ENCODE results near the gene CTBS.
A peak's percentile ranks its signal among the peaks of the same experiment; 100 is the strongest.
"Not testable (repeated sequence)": the region's sequence is repeated elsewhere in the genome, so short reads cannot be mapped to it uniquely, and the experiment has no call there.

Gene CTBS, protein sequence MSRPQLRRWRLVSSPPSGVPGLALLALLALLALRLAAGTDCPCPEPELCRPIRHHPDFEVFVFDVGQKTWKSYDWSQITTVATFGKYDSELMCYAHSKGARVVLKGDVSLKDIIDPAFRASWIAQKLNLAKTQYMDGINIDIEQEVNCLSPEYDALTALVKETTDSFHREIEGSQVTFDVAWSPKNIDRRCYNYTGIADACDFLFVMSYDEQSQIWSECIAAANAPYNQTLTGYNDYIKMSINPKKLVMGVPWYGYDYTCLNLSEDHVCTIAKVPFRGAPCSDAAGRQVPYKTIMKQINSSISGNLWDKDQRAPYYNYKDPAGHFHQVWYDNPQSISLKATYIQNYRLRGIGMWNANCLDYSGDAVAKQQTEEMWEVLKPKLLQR

DNA sequence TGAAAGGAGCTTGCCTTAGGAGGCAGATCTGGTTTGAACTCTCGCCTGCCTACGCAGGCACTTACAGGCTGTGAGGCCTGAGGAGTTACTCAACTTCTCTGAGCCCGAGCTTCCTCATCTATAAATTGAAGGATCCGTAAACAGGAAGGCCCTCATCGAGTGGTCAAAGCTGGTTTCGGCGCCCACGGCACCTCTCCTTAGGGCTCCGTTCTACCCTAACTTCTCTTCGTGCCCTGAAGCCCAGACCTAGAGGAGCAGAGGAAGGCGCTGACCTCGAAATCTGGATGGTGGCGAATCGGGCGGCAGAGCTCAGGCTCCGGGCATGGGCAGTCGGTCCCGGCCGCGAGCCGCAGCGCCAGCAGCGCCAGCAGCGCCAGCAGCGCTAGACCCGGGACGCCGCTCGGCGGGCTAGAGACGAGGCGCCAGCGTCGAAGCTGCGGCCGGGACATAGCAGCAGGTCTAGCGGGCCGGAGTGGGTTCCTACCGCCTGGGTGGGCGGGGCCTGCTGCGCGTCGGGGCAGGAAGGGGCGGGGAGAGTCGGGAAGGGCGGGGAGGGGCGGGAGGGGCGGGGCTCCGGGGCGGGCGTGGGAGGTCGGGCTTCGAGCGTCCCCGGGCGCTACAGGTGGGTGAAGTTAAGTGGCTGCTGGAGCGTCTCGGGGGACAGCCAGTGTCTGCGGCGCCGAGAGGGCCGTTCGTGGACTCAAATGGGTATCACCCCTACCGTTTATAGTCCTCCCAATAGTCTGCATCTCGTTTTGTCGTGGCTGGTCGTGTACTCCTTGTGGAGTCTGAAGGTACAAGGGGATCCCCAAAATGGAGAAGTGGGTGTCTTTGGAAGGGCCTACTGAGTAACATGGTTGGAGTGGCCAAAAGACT, at the start of gene CTBS:
TSS of gene CTBS (minus strand) at position 474 of the 876 bp plus-strand sequence. CDS start at position 449, 25 bp downstream.
- peak; percentile 74 for DNase-seq

DNA sequence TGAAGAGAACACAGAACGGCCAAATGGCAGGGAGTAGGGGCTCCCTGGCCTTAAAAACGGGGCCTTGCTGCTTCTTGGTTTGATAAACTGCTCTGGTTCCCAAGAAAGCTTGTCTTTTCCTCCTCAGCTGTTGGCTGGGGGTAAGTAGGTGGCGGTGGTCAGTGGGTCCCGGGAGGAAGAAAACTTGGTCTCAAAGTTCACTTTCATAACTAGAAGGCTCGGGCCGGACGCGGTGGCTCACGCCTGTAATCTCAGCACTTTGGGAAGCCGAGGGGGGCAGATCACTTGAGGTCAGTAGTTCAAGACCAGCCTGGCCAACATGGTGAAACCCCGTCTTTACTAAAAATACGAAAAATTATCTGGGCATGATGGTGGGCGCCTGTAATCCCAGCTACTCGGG, 47.3 kb upstream of the CTBS start:
- no peak for DNase-seq

DNA sequence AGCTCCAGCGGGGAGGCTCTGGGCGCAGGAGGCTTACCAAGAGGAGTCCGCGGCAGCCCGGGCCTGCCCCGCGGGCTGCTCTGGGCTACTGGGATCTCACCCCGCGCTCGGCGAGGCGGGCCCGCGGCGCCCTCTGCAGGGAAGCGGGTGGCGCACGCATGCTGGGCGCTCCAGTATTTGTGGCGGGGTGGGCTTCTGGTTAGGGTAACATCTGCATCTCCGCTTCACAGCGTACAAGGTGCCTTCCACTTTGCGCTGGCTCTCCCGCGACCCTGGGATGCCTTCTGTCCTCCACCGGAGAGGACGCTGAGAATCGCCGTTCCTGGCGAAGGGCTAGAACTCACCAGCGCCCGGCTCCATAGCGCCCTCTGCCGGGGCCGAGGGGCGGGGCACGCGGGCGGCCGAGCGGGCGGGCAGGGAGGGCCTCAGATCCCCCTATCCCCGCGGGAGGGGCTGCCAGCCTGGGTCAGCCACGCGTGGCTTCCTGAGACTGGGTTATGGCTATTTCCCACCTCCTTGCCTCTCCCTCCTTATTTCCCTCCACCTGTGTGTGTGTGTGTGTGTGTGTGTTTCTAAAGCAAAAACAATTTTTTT, 46.6 kb upstream of the CTBS start:
- peak; percentile 84 for DNase-seq

DNA sequence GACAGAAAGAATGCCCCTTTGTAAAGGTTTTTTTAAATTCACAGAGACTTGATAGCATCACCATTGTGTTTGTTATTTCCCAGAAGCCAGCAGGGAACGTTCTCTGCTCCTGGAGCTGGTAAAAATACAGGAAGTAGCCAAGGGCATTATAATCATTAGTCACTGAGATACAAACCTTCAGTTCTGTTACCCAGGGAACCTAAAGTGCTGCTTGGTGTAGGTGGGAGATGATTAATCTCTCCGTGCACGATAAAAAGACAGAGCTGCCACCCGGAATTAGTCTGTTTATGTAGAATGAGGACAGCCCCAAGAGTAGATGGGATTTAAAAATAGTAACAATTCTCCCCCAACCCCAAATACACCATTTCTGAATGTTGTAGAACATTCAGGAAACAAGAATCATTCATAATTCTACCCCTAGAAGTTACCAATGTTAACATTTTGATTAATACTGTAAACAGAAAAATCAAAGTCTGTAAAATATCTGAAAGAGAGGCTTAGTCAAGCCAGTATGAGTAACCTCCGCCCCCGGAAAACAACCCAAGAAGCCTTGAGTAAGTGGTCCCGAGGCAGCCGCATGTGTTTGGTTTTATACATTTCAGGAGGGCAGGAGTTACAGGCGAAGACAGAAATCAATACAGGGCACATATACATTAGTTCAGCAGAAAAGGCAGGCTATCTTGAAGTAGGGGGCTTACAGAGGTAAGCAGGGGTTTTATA, 45.3 kb upstream of the CTBS start:
- no peak for DNase-seq

DNA sequence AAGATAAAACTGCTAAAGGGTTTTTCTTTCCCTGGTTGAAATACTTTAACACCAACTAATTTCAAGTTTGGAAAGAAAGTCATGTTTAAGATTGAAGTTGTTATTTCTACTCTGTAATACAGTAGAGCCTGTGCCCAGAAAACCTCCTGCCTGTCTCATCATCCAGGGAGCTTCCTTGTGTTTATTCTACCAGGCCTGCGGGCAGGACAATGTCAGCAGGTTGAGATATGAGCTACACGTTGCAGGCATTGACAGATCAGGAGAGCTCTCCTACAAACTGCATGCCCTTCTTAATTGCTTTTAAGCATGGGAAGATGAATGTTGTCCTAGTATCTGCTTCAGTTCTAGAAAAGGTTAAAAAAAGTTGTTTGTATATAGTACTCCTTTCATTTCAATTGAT, 43.1 kb upstream of the CTBS start:
- no peak for DNase-seq

DNA sequence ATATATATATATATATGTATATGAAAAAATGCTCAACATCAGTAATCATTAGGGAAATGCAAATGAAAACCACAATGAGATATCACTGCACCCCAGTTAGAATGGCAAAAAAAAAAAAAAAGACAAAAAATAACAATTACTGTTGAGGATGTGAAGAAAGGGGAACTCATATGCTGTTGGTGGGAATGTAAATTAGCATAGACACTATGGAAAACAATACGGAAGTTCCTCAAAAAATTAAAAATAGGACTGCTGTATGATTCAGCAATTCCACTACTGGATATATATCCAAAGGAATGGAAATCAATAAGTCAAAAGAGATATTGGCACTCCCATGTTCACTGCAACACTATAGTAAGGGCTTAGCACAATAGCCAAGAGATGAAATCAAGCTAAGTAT, 41.5 kb upstream of the CTBS start:
- DNase-seq: no peak

DNA sequence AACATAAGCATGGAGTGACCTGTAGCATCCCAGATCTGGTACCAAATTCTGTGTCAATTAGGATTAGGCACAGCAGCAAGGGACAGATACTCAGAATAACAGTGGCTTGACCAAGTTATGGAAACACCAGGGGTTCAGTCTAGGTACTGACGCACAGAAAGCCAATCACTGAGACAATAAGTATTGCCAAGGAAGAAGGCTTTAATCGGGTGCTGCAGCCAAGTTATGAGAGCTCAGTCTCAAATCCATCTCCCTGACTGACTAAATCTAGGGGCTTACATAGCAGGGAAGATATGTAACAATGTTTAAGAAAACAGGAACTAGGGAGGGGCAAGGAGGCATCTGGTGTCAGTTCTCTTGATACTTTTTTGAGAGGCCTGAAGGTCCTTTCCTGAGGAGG, 39.6 kb upstream of the CTBS start:
- DNase-seq: no peak

DNA sequence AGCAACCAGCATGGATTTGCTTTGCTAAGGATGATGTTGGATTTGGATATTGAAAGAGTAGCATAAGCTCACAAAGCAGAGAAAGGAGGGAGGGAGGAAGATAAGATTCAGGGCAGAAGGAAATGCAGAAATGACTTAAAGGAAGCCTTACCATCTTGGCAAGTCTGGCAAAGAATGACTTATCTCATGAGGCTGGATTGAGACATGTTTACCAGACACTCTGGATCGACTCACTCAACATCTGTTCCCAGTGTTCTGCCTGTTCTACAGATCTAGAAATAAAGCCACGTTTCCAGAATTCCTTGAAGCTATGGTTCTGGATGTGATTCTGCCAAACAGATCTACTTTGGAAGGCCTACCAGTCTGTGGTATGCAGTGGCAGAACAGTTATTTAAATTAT, 38.8 kb upstream of the CTBS start:
- DNase-seq: no peak

DNA sequence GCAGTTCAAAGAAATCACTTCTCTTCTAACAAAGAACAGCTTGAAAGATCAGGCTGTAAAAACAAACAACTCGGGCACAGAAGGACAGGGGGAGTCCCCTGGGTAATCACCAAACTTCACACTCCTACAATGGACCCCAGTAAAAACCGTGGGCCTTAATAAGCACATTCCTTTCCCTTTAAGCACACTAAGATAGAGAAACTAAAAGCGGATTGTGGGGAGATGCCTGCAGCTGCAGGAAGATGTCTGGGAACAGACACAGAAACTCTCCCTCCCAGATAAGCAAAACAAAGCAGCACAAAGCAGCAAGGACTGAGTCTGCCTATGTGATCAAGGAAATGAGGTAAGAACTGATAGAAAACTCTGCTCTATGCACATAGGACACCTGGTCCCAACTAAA, 37.6 kb upstream of the CTBS start:
- DNase-seq: no peak

DNA sequence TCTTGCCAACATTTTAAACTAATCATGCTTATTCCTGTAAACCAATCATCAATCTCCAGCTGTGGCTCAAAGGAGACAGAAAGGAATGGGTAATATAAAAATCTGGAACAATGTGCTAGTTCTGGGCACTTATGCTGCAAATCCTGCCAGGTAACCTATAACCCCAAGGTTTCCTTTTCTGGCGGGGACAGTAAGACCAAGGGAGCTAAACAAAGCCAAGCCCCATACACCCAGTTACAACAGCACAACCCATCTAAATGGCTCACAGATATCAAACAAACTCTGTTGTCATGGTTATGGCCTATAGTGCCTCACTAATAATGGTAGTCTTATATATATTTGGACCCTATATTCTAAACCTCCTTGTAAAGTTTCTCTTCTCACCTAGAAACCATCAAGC, 36.9 kb upstream of the CTBS start:
- no peak for DNase-seq

DNA sequence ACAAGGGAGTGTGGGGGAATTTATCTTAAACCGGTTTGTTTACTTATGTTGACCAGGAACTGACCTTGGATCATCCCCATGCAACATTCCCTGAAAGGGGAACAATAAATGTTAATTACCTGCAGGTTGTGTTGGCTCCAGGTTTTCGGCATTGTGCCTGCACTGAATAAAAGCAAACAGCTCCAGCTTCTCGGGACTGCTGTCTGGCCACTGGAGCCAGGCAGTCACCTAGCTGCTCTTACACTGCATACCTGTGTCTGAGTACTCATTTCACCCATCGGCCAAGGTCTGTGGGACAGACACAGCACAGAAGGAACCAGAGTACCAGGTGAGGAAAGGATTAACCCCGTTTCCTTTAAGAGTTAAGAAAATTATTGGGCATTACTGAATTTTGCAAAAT, 32.7 kb upstream of the CTBS start:
- DNase-seq: no peak

DNA sequence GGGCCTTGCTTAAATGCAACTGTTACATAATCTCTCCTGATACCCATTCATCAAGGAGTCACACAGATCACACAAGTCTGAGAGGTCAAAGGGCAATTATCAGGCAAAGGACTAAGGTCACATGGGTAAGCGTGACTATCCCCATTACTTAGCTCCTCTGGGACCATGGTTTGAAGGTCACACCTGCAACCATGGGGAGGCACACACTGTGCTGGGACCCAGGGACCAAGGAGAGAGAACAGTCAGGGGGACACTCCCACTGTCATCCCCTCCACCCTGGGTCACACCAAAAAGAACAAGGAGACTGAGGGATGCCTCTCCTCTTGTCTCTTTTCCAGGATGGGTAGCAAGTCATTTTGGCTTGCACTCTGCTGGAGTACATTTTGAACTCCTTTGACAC, 30.9 kb upstream of the CTBS start:
- DNase-seq: no peak

DNA sequence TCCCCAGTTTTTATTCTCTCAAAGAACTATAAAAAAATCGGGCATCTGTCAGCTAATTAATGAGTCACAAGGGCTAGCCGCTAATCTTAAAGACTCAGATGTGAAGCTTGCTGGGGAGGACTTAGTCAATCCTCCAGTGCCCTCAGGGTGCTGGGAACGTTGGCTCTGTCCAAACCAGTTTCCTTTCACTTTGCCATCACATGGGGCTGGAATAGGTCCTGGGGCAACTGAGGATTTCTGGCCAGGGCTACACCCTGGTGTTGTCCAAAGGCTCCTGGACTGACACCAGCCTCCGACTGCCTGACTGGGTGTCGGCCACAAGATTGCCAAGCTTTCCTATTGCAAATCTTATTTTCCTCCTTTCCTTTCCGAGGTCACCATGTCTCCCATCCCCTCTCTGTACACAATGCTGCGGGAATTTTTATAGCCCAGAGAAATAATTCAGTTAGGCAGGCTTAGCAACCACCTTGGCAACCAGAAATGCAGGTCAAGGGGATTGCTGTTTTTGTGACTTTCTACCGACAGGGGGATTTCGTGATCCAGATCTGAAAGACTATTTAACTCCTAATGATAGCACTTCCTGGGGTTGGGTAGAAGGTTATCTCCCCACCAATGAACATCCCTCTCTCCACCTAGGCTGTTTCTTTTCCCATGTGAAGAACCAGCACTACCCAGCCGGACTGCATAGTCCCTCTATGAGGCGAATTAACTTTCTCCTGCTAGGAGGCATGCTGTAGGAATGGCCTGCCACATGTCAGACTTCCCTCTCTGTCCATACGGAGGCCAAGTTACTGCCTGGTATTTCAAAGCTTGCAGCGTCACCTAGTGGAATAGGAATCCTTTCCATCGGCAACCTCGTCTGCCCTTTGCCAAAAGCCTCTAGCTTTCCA, 29.9 kb upstream of the CTBS start:
- peak; percentile 84 for DNase-seq

DNA sequence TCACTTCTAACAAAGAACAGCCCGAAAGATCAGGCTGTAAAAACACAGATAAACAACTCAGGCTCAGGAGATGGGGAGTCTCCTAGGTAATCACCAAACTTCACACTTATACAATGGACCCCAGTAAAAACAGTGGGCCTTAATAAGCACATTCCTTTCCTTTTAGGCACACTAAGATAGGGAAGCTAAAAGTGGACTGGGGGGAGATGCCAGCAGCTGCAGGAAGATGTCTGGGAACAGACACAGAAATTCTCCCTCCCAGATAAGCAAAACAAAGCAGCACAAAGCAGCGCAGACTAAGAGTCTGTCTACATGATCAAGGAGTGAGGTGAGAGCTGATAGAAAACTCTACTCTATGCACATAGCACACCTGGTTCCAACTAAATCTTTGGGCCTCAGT, 29.0 kb upstream of the CTBS start:
- DNase-seq: no peak

DNA sequence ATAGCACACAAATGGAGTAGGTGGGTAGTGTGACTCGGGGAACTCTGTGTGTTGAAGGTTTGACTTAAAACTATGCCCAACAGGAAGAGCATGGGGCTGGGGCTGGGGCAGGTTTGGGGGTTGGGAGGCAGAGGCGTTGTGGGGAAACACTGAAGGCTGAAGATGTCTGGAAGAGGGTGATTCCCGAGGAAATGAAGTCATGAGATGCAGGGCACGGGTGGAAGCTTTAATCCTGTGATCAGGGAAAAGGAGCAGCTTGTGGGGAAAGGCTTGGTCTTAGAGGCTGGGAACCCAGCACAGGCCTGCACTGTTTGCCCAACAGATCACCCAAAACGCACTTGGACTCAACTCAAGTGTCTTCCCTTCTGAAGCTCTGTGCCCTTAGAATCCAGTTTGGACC, 26.6 kb upstream of the CTBS start:
- no peak for DNase-seq

DNA sequence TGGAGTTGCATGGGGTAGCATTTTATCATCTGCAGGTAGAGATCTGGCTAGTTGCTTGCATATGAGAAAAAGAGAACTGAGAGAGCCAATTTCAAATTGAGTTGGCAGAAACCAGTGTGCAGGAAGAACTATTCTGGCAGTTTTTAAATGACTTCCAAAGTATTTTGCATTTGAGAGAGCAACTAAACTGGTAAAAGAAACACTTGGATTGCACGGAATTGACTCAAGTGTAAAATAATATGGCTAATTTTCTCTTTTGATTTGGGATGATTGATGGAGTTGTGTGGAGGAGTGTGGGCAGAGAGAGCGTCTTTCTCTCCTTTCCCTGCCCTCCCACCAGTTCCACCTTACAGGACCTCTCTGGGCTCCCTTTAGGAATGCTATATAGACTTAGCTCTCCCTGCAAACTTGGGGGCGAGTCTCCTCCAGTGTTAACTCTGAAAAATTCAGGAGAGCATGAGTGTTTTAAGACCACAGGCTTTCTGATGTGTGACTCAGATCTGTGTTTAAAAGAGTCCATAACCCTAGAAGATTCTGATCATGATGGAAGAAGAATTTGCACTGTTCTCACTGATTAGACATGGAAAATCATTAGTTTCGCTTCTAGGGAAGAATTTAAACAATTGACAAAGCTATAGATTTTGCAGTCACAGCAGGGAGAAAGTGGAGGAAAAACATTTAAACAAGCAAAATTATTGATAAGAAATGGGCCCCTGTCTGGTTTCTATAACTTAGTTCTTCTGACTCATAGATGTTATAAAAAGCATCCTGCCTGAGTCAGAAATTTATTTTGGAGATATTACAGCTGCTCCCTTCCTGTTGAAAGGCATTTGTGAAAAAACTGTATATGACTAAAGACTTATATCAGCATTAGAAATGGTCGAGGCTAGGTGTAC, 24.9 kb upstream of the CTBS start:
- DNase-seq: peak; percentile 10

DNA sequence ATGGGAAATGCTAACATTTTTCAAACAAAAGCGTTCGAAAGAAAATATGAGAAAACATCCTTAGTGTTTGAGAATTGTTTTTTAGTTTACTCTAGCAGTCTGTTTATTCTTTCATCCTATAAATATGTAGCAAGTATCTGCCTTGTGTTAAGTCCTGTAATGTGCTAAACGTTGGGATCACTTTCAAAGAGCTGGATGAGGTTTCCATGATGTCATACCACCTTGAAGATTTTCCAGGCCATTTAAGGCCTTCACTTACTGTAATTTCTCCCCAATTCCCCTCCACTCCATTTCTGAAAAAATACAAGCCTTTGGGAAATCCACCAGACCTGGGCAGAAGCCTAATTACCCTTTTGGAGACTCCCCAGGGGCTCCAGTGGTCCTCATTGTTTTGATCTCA, 24.2 kb upstream of the CTBS start:
- no peak for DNase-seq

DNA sequence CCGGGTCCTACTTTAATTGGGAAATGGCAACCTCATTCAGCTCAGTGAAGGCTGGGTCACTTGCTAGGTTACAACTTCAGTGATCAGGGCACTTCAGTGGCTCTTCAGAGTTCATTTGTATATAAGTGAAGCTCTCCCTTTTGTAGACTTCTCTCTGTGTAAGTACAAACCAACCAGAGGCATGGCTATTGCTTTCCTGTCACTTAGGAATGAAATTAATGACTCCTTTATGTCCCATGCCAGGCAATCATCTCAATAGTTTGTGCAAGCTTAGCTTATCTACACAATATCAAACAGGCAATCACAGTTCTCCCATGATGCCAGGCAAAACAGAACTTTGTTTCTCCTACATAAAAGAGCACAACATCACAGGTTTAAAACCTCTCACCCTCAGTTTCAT, 22.8 kb upstream of the CTBS start:
- no peak for DNase-seq

DNA sequence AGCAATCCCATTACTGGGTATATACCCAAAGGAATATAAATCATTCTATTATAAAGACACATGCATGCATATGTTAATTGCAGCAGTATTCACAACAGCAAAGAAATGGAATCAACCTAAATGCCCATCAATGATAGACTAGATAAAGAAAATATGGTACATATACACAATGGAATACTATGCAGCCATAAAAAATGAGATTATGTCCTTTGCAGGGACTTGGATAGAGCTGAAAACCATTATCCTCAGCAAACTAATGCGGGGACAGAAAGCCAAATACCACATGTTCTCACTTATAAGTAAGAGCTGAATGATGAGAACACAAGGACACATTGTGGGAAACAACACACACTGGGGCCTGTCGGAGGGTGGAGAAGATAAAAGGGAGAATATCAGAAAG, 20.7 kb upstream of the CTBS start:
- not testable (repeated sequence) for DNase-seq

DNA sequence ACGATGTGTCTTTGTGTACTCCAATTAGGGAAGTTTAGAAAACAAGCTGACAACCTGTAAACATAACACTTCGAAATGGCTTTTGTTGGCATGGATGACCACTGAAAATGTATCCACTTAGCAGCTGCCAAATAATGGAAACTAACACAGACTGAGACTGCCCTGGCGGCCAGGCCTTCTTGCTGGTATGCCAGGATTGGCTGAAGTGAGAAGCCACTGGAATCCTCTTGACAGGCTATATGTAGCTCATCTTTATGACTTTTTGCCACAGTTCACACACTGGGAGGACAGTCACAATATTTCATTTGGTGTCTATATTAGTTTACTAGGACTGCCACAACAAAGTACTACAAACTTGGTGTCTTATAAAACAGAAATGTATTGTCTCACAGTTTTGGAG, 12.9 kb upstream of the CTBS start:
- DNase-seq: no peak

DNA sequence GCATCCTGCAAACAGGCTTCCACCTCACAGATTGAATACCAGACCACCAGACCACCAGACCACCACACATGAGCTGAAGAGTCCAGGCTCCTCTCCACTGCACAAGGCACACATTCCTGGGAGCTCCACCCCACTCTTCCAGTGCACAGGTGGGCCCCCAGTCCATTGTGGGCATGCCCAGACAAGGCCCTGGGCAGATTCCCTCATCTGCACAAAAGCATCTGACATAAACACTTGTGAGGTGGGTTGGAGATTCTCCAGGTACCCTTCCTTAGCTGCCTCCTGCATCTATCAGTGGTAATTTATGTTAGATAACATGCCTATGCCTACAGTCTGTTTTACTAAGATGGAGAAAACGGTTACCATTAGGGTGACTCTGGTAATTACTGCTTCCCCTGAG, 11.6 kb upstream of the CTBS start:
- no peak for DNase-seq

Measured in T1000 (cell line).